H1 (cell line): ENCODE data around the gene MGAT4B. TPM values are rescaled to one million over a fixed set of nuclear protein-coding genes. Genes with fewer than 3 reads are reported as not detected.
A peak's percentile ranks its signal among the peaks of the same experiment; 100 is the strongest.

Source experiments
- CTCF ChIA-PET: fragments of 300-600 bp; sonication (Branson Sonifier 250); formaldehyde crosslinking; loops from one replicate; lab custom pipeline; 2021; ENCODE audit not compliant: partially characterized antibody; lab: Charles Lee
- POLR2A ChIA-PET: fragments of 300-600 bp; sonication (Branson Sonifier 250); formaldehyde crosslinking; loops from one replicate; lab custom pipeline; 2021; ENCODE audit warnings: inconsistent platforms; ENCODE audit not compliant: partially characterized antibody; lab: Charles Lee
- DNase-seq, 2 experiments: peaks; one replicate each; pipeline versions ENCODE4 v3.0.0 to v3.0.0-alpha.2; 2010 to 2022; ENCODE audit warnings: low spot score in 2 of 2, low read depth in 1 of 2, mixed read lengths in 1 of 2
- FAIRE-seq: peaks from 2 replicates; lab custom pipeline; 2011; peaks lifted over from hg19 to GRCh38; lab: Jason Lieb, UNC
- H2AFZ ChIP-seq: 2 replicates; pipeline ENCODE4 v1.8.1; 2012; ENCODE audit warnings: low read length, inconsistent platforms
- H2AK5ac ChIP-seq: 2 replicates; pipeline ENCODE4 v1.6.1; 2013; ENCODE audit warnings: low read depth, low read length
- H2BK120ac ChIP-seq: replicated peaks from 2 replicates; pipeline ENCODE3; 2013; ENCODE audit warnings: low read depth, low read length, inconsistent platforms
- H2BK12ac ChIP-seq: 2 replicates; pipeline ENCODE4 v1.6.1; 2013; ENCODE audit warnings: low read depth, low read length
- H2BK15ac ChIP-seq: 2 replicates; pipeline ENCODE4 v1.6.1; 2013; ENCODE audit warnings: low read length
- H2BK20ac ChIP-seq: 2 replicates; pipeline ENCODE4 v1.6.1; 2013; ENCODE audit warnings: low read length
- H2BK5ac ChIP-seq: 2 replicates; pipeline ENCODE4 v1.6.1; 2013; ENCODE audit warnings: low read depth, low read length
- H3K14ac ChIP-seq: 2 replicates; pipeline ENCODE4 v1.6.1; 2013; ENCODE audit warnings: inconsistent platforms; ENCODE audit not compliant: insufficient read length
- H3K18ac ChIP-seq: 2 replicates; pipeline ENCODE4 v1.6.1; 2013; ENCODE audit warnings: low read length; ENCODE audit errors: extremely low read depth
- H3K23ac ChIP-seq: 2 replicates; pipeline ENCODE4 v1.6.1; 2013; ENCODE audit warnings: inconsistent platforms; ENCODE audit not compliant: insufficient read length
- H3K23me2 ChIP-seq: 2 replicates; pipeline ENCODE4 v1.6.1; 2013; ENCODE audit warnings: low read depth, low read length
- H3K27ac ChIP-seq: 2 replicates; pipeline ENCODE4 v1.6.1; 2011; ENCODE audit warnings: low read depth, low read length, inconsistent platforms
- H3K27me3 ChIP-seq, 4 experiments: replicated peaks in 1 of 4; 1 replicate in 1 of 4; 2 replicates in 3 of 4; pipeline versions ENCODE4 v1.6.1 to v1.8.1; 2011 to 2013; ENCODE audit warnings: low read length in 3 of 4, mild to moderate bottlenecking in 3 of 4, inconsistent platforms in 2 of 4, mixed read lengths in 2 of 4, moderate library complexity in 1 of 4; ENCODE audit not compliant: control insufficient read depth in 3 of 4, insufficient read depth in 3 of 4; ENCODE audit errors: extremely low read depth in 1 of 4
- H3K36me3 ChIP-seq, 4 experiments: 2 replicates each; pipeline versions ENCODE4 v1.6.1 to v1.8.1; 2011 to 2013; ENCODE audit warnings: mild to moderate bottlenecking in 4 of 4, low read length in 3 of 4, moderate library complexity in 2 of 4, control low read depth in 1 of 4, inconsistent platforms in 1 of 4; ENCODE audit not compliant: insufficient read depth in 4 of 4, control insufficient read depth in 2 of 4
- H3K4ac ChIP-seq: replicated peaks from 2 replicates; pipeline ENCODE3; 2013; ENCODE audit warnings: low read length, low read depth, mixed read lengths, inconsistent platforms; ENCODE audit not compliant: insufficient read length
- H3K4me1 ChIP-seq, 4 experiments: replicated peaks in 1 of 4; 1 replicate in 1 of 4; 2 replicates in 3 of 4; pipeline versions ENCODE4 v1.6.1 to v1.8.1; 2011 to 2013; ENCODE audit warnings: low read length in 3 of 4, inconsistent platforms in 2 of 4, mixed read lengths in 1 of 4; ENCODE audit not compliant: insufficient read depth in 4 of 4, control insufficient read depth in 3 of 4
- H3K4me2 ChIP-seq, 2 experiments: 2 replicates each; pipeline versions ENCODE4 v1.6.1 to v1.8.1; 2011 to 2013; ENCODE audit warnings: low read depth in 2 of 2, low read length in 2 of 2, control low read depth in 1 of 2, inconsistent platforms in 1 of 2, mild to moderate bottlenecking in 1 of 2; ENCODE audit not compliant: insufficient read depth in 1 of 2
- H3K4me3 ChIP-seq, 4 experiments: fragments of 200-600, 300-600 bp in 1 of 4; sonication (generic), shearing (Covaris generic), sonication (Bioruptor Twin) in 1 of 4; 2 replicates each; pipeline versions ENCODE4 v1.5.1 to v1.8.1; 2011 to 2016; ENCODE audit warnings: low read length in 4 of 4, low read depth in 3 of 4, control low read depth in 2 of 4, inconsistent platforms in 2 of 4, mild to moderate bottlenecking in 2 of 4, mixed read lengths in 1 of 4, moderate library complexity in 1 of 4; ENCODE audit not compliant: insufficient read depth in 2 of 4; ENCODE audit errors: extremely low read depth in 1 of 4
- H3K56ac ChIP-seq: replicated peaks from 2 replicates; pipeline ENCODE3; 2013; ENCODE audit warnings: low read depth, mild to moderate bottlenecking, mixed read lengths, low read length, inconsistent platforms; ENCODE audit not compliant: insufficient read length
- H3K79me1 ChIP-seq: 2 replicates; pipeline ENCODE4 v1.6.1; 2013; ENCODE audit warnings: low read depth, low read length, control low read depth
- H3K79me2 ChIP-seq, 2 experiments: 2 replicates each; pipeline versions ENCODE4 v1.6.1 to v1.8.1; 2012 to 2013; ENCODE audit warnings: low read length in 2 of 2, mild to moderate bottlenecking in 2 of 2, inconsistent platforms in 1 of 2; ENCODE audit not compliant: insufficient read depth in 2 of 2, control insufficient read depth in 1 of 2
- H3K9ac ChIP-seq, 4 experiments: replicated peaks in 1 of 4; 1 replicate in 1 of 4; 2 replicates in 3 of 4; pipeline versions ENCODE4 v1.6.1 to v1.8.1; 2011 to 2013; ENCODE audit warnings: low read depth in 3 of 4, low read length in 3 of 4, control low read depth in 2 of 4, mild to moderate bottlenecking in 2 of 4, moderate library complexity in 2 of 4, inconsistent platforms in 1 of 4; ENCODE audit errors: extremely low read depth in 1 of 4
- H3K9me3 ChIP-seq, 2 experiments: 2 replicates each; pipeline versions ENCODE4 v1.6.1 to v1.8.1; 2012 to 2013; ENCODE audit warnings: mild to moderate bottlenecking in 2 of 2, moderate library complexity in 2 of 2, control low read depth in 1 of 2, inconsistent platforms in 1 of 2, low read depth in 1 of 2, low read length in 1 of 2, mixed read lengths in 1 of 2; ENCODE audit not compliant: insufficient read depth in 2 of 2
- H4K20me1 ChIP-seq, 2 experiments: replicated peaks in 1 of 2; 2 replicates each; pipeline versions ENCODE3 to v1.8.1; 2011 to 2013; ENCODE audit warnings: inconsistent platforms in 2 of 2, low read length in 2 of 2, mild to moderate bottlenecking in 1 of 2; ENCODE audit not compliant: insufficient read depth in 2 of 2, control insufficient read depth in 1 of 2
- H4K5ac ChIP-seq: 2 replicates; pipeline ENCODE4 v1.6.1; 2013; ENCODE audit warnings: low read length, low read depth, mixed read lengths, inconsistent platforms; ENCODE audit not compliant: insufficient read length
- H4K8ac ChIP-seq: 2 replicates; pipeline ENCODE4 v1.8.0; 2013; ENCODE audit warnings: mild to moderate bottlenecking, moderate library complexity, low read length, inconsistent platforms; ENCODE audit not compliant: insufficient read depth; ENCODE audit errors: extremely low read depth
- H4K91ac ChIP-seq: replicated peaks from 2 replicates; pipeline ENCODE3; 2013; ENCODE audit warnings: low read length, mixed read lengths, inconsistent platforms; ENCODE audit not compliant: insufficient read length
- CHD2 ChIP-seq: IDR thresholded peaks from 2 replicates; pipeline ENCODE4 v1.6.1; 2012; ENCODE audit warnings: low read length, improper control_type of control experiment
- HDAC2 ChIP-seq, 2 experiments: fragments of 300-600 bp in 1 of 2; sonication (generic) in 1 of 2; IDR thresholded peaks; 2 replicates each; pipeline ENCODE4 v1.6.1; 2011 to 2012; ENCODE audit warnings: low read depth in 2 of 2, low read length in 2 of 2, mild to moderate bottlenecking in 2 of 2, moderate library complexity in 2 of 2, borderline replicate concordance in 1 of 2, inconsistent platforms in 1 of 2
- WGBS, 2 experiments: shearing (Covaris generic) in 1 of 2; methylation state at CpG; one replicate each; pipeline versions ENCODE4 v1.1.6 to v1.1.7; 2013 to 2015; ENCODE audit warnings: low lambda C conversion rate in 2 of 2, mixed read lengths in 2 of 2, inconsistent platforms in 1 of 2, low coverage in 1 of 2, missing lambda C conversion rate in 1 of 2; ENCODE audit not compliant: insufficient replicate concordance in 2 of 2, insufficient coverage in 1 of 2, insufficient read length in 1 of 2; ENCODE audit errors: extremely low coverage in 1 of 2, missing lambda C conversion rate in 1 of 2; 5-methylcytosine and 5-hydroxymethylcytosine counted together
- polyA plus RNA-seq, 7 experiments: library from polyadenylated mRNA; depleted of rRNA in 3 of 7; stranded (reverse) in 5 of 7; unstranded in 2 of 7; fragments of >200 nt in 5 of 7; fragments of 200-250 nt in 2 of 7; gene quantifications; 1 replicate in 5 of 7; 2 replicates in 1 of 7; 4 replicates in 1 of 7; pipeline versions ENCODE4 v1.2.1 to v1.2.3, GENCODE V29; 2011 to 2013; ENCODE audit warnings: missing spikeins in 2 of 7, mixed read lengths in 2 of 7
- total RNA-seq: library from RNA; stranded (reverse); fragmentation: NEBNext Ultra II Directional; extraction: Animal tissue kit (Norgen Biotek cat#: 25700); gene quantifications from 2 replicates; pipeline ENCODE4 v1.2.1, GENCODE V29; 2021

MGAT4B gene
- total and polyA plus RNA-seq, 2 of the 8 experiments (the other 6 are each of a cell fraction or from before 2014, with no cell fraction given), result 116 to 128 TPM

- H3K9ac ChIP-seq, result no peak overlapping the region
- no peak overlapping the region for H4K5ac ChIP-seq
- H3K23me2 ChIP-seq, result peaks cover 7% of the 10 kb centered on the region
- no peak for TF ChIP-seq CHD2
- no peak for TF ChIP-seq HDAC2 (IDR thresholded peaks at IDR 0.05; ENCODE audit: borderline replicate concordance in 1 of 2, low read depth in 2 of 2, low read length in 2 of 2)
- no peak overlapping the region; the same call in 1 of the 2 replicates for H2AK5ac ChIP-seq
- DNase-seq, result no peak
- H3K27ac ChIP-seq, result no peak overlapping the region
- peaks cover 4 to 9% of the 10 kb centered on the region in 2 experiments for H4K20me1 ChIP-seq
- H3K4ac ChIP-seq, result no peak overlapping the region
- H2BK120ac ChIP-seq, result no peak overlapping the region
- no peak overlapping the region for H3K23ac ChIP-seq
- no peak overlapping the region for H3K14ac ChIP-seq
- H4K91ac ChIP-seq, result peak overlapping the region; percentile 65
- peaks cover 8 to 19% (median 16%) of the 10 kb centered on the region in 4 experiments for H3K36me3 ChIP-seq
- peaks cover 0 to 13% (median 9%) of the 10 kb centered on the region in 4 experiments; a peak in 5 of 7 replicates for H3K4me1 ChIP-seq
- H2BK15ac ChIP-seq, result peak overlapping the region; percentile 77; the same call in 1 of the 2 replicates
- peak overlapping the region; percentile 55; the same call in 1 of the 2 replicates for H2BK12ac ChIP-seq
- no peak overlapping the region; a peak in 1 of 4 replicates for H3K4me2 ChIP-seq
- CTCF ChIA-PET, result interaction anchor here (1.0 to 3.3 kb wide), 8 partner anchors 17 to 58 kb away, joined by 3 to 23 read pairs (median 4); no protein-coding TSS in a partner anchor
- H3K9me3 ChIP-seq, result no peaks in the 10 kb centered on the region
- 0 out of 2 replicates have a peak overlapping the region, but pooled peaks have one; percentile 21 for H2BK20ac ChIP-seq
- H3K79me2 ChIP-seq, result no peaks in the 10 kb centered on the region
- no peak overlapping the region for H4K8ac ChIP-seq
- H3K79me1 ChIP-seq, result no peaks in the 10 kb centered on the region
- H3K18ac ChIP-seq, result no peak overlapping the region
- H2AFZ ChIP-seq, result no peak overlapping the region
- no peak for FAIRE-seq
- POLR2A ChIA-PET, result interaction anchor here (0.8 to 16.9 kb wide), 6 partner anchors 9 to 39 kb away, joined by 3 to 207 read pairs (median 4); partner anchors contain the start of genes MGAT4B and SQSTM1
- no peak overlapping the region for H3K4me3 ChIP-seq
- H3K56ac ChIP-seq, result no peak overlapping the region
- H2BK5ac ChIP-seq, result 0 out of 2 replicates have a peak overlapping the region, but pooled peaks have one; percentile 46
- WGBS, 2 experiments, result 86% methylated on average over 3 of the region's 3 CpGs; no CpG with 5 or more reads in 1 of the 2 experiments
- H3K27me3 ChIP-seq, result peaks cover 0 to 2% (median 0%) of the 10 kb centered on the region in 4 experiments; a peak in 1 of 7 replicates
These were observed 12.5 kb downstream of the MGAT4B start for GRCh38 chr5:179794171-179794570.
